ENCODE results near the gene ETNK2.
"Not testable (repeated sequence)": the region's sequence is repeated elsewhere in the genome, so short reads cannot be mapped to it uniquely, and the experiment has no call there.

Gene ETNK2

GRCh38 chr1:204126386-204126785 is 25.5 kb downstream of the ETNK2 start:
- DNase-seq (ENCODE audit: low read depth), result no peak

GRCh38 chr1:204125759-204126351 is 26.0 kb downstream of the ETNK2 start:
- DNase-seq (ENCODE audit: low read depth), result no peak

- DNase-seq (ENCODE audit: low read depth), result no peak
Observed at GRCh38 chr1:204124639-204125038, 27.2 kb downstream of the ETNK2 start.

- no peak for DNase-seq (ENCODE audit: low read depth)
Observed at GRCh38 chr1:204123376-204123775, 28.5 kb downstream of the ETNK2 start.

- no peak for DNase-seq (ENCODE audit: low read depth)
Observed at GRCh38 chr1:204121840-204122555, 29.8 kb downstream of the ETNK2 start.

GRCh38 chr1:204116539-204116938 is 35.3 kb downstream of the ETNK2 start:
- DNase-seq (ENCODE audit: low read depth), result no peak

GRCh38 chr1:204115116-204115515 is 36.7 kb downstream of the ETNK2 start:
- DNase-seq (ENCODE audit: low read depth), result no peak

- DNase-seq (ENCODE audit: low read depth), result no peak
Observed at GRCh38 chr1:204114606-204115005, 37.2 kb downstream of the ETNK2 start.

GRCh38 chr1:204113896-204114295 is 37.9 kb downstream of the ETNK2 start:
- DNase-seq (ENCODE audit: low read depth), result no peak

GRCh38 chr1:204112876-204113730 is 38.7 kb downstream of the ETNK2 start:
- no peak for DNase-seq (ENCODE audit: low read depth)

- no peak for DNase-seq (ENCODE audit: low read depth)
Observed at GRCh38 chr1:204110894-204111633, 40.8 kb downstream of the ETNK2 start.

- no peak for DNase-seq (ENCODE audit: low read depth)
Observed at GRCh38 chr1:204108312-204109141, 43.3 kb downstream of the ETNK2 start.

- DNase-seq (ENCODE audit: low read depth), result no peak
Observed at GRCh38 chr1:204107892-204108291, 44.0 kb downstream of the ETNK2 start.

- no peak for DNase-seq (ENCODE audit: low read depth)
Observed at GRCh38 chr1:204106825-204107224, 45.0 kb downstream of the ETNK2 start.

- no peak for DNase-seq (ENCODE audit: low read depth)
Observed at GRCh38 chr1:204105131-204105515, 46.7 kb downstream of the ETNK2 start.

- peak; percentile 78 for DNase-seq (ENCODE audit: low read depth)
Observed at GRCh38 chr1:204104331-204105130, 47.3 kb downstream of the ETNK2 start.

GRCh38 chr1:204103431-204103741 is 48.5 kb downstream of the ETNK2 start:
- DNase-seq (ENCODE audit: low read depth), result no peak

GRCh38 chr1:204102739-204103430 is 49.0 kb downstream of the ETNK2 start:
- no peak for DNase-seq (ENCODE audit: low read depth)

GRCh38 chr1:204102029-204102611 is 49.7 kb downstream of the ETNK2 start:
- no peak for DNase-seq (ENCODE audit: low read depth)

GRCh38 chr1:204099754-204100153 is 52.1 kb downstream of the ETNK2 start:
- not testable (repeated sequence) for DNase-seq (ENCODE audit: low read depth)

Data from HS-27A (cell line).